Motor neuron (in vitro differentiated cells): Measurements from ENCODE around the gene CCDC12. TPM values are rescaled to one million over a fixed set of nuclear protein-coding genes. Genes with fewer than 3 reads are reported as not detected.
A peak's percentile ranks its signal among the peaks of the same experiment; 100 is the strongest.

Source experiments
- ATAC-seq, 8 experiments: fragments of 200-7000 bp; cut with Tn5 transposase; replicated peaks in 6 of 8; 2 replicates each; pipeline ENCODE4 v1.8.0; 2021; ENCODE audit warnings: mild to moderate bottlenecking in 8 of 8, moderate library complexity in 8 of 8
- H3K27ac ChIP-seq, 2 donors: fragments of 250-450 bp; sonication (Bioruptor Pico); 2 replicates each; pipeline ENCODE4 v1.9.0; 2021; ENCODE audit warnings: antibody characterized with exemption in 2 of 2, mild to moderate bottlenecking in 2 of 2, moderate library complexity in 1 of 2
- H3K4me1 ChIP-seq, 2 donors: fragments of 250-450 bp; sonication (Bioruptor Pico); replicated peaks in 1 of 2; 2 replicates each; pipeline ENCODE4 v1.6.1; 2021; ENCODE audit warnings: antibody characterized with exemption in 2 of 2, mild to moderate bottlenecking in 2 of 2, moderate library complexity in 1 of 2
- H3K4me3 ChIP-seq, 5 donors: fragments of 250-450 bp; sonication (Bioruptor Pico); 2 replicates each; pipeline ENCODE4 v1.9.0; 2021; ENCODE audit warnings: antibody characterized with exemption in 5 of 5, mild to moderate bottlenecking in 5 of 5, moderate library complexity in 4 of 5
- WGBS, 10 experiments: fragments of 450-650 bp; shearing (Covaris generic); methylation state at CpG; one replicate each; pipeline ENCODE4 v1.0.0; 2022; 5-methylcytosine and 5-hydroxymethylcytosine counted together
- in situ Hi-C, 9 experiments: fragments of 400-800 bp; cut with MboI; loops; one replicate each; pipeline ENCODE4 v1.15.0; 2021; ENCODE audit warnings: low sequenced_read_pairs in 9 of 9, low pct_unique_long_range_greater_than_20kb in 2 of 9; ENCODE audit not compliant: unreplicated experiment in 9 of 9
- total RNA-seq, 8 experiments: library from RNA; unstranded; fragments of 300-600 nt; gene quantifications; 2 replicates each; pipeline versions ENCODE4 v1.2.3 to v1.2.4, GENCODE V29; 2022

The CCDC12 gene
- 10 to 100 TPM; 47.1 to 65.4 (median 53.0) TPM for total RNA-seq

- in situ Hi-C loops: no loop called here
- WGBS, 10 experiments: 0 to 1% (median 0%) methylated on average over 5 to 29 of the region's 64 CpGs; no CpG with 5 or more reads in 4 of the 10 experiments
These were observed at the start of gene CCDC12 for GRCh38 chr3:46976326-46977190. TSS of gene CCDC12 (minus strand) at chr3:46976745. CDS start at chr3:46976732, 13 bp downstream.

GRCh38 chr3:47024932-47025331 is 48.4 kb upstream of the CCDC12 start:
- in situ Hi-C loops: no loop called here
- H3K4me3 ChIP-seq: no peak overlapping the region
- no peaks in the 10 kb centered on the region for H3K4me1 ChIP-seq
- no peak overlapping the region for H3K27ac ChIP-seq
- peak in 2 of 8 experiments; percentile 29 to 33 for ATAC-seq

More at GRCh38 chr3:46976326-46977190, at the start of gene CCDC12:
- peaks cover 9 to 21% of the 10 kb centered on the region in 2 donors for H3K4me1 ChIP-seq
- peak within 1 kb of the TSS; percentile 74 to 91 (median 82) for H3K4me3 ChIP-seq
- peak within 1 kb of the TSS; percentile 99 for H3K27ac ChIP-seq
- ATAC-seq: peak; percentile 76 to 88 (median 84)

DNA sequence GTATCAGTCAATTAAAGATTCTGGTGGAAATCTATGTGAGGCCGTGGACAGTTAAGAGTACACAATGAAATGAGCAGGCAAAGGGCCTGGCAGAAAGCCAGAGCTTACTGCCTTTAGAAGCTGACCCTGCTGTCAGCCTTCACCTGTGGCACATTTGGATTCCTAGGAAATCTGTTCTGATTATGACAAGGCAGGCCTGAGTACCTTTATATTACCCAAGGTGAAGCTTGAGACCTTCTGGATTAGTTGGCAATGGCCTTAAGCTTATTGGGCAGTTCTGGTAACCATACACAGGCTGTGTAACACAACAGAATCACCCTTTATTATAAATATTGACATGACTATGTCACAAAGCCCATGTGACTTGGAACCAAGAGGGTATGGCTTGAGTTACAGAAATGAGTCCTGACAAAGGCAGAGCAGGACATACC is 46.1 kb upstream of the CCDC12 start:
- Histone ChIP-seq H3K4me1 (no peaks in the 10 kb centered on the region), H3K27ac (no peak overlapping the region), H3K4me3 (no peak overlapping the region)
- in situ Hi-C loops: no loop called here
- ATAC-seq: peak in 4 of 8 experiments; percentile 18 to 74 (median 51)
- 20 to 100% (median 83%) methylated on average over 1 of the region's 1 CpG; no CpG with 5 or more reads in 3 of the 10 experiments for WGBS, 10 experiments

- in situ Hi-C loops: no loop called here
- WGBS, 10 experiments: 80 to 100% (median 98%) methylated on average over 1 to 4 of the region's 4 CpGs; no CpG with 5 or more reads in 4 of the 10 experiments
- no peak overlapping the region for H3K27ac ChIP-seq
- H3K4me3 ChIP-seq: no peak overlapping the region
- no peak for ATAC-seq
- H3K4me1 ChIP-seq: no peaks in the 10 kb centered on the region
These were observed 43.8 kb upstream of the CCDC12 start for GRCh38 chr3:47020311-47020710.

- H3K4me1 ChIP-seq: no peaks in the 10 kb centered on the region
- no peak for ATAC-seq
- no peak overlapping the region for H3K4me3 ChIP-seq
- no peak overlapping the region for H3K27ac ChIP-seq
- in situ Hi-C loops: no loop called here
- WGBS, 10 experiments: 100% methylated on average over 1 of the region's 1 CpG; no CpG with 5 or more reads in 6 of the 10 experiments
These were observed 42.7 kb upstream of the CCDC12 start for GRCh38 chr3:47019201-47019600.

DNA sequence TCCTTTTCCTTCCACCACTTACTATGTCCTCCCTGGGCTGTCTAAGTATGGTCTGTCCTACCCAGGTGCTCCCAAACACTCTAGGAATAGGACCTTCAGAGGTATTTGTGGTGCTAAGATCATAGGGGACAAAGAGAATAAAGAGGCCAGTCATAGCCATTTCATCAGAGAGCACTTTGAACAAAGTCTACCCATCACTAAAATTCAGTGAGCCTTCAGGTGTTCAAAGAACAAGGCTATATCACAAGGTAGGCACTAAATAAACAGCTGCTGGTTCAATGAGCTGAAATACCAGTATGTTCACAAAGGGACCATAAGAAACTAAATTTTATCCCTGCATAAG is 41.7 kb upstream of the CCDC12 start:
- no peak for ATAC-seq
- Histone ChIP-seq H3K4me1 (no peaks in the 10 kb centered on the region), H3K27ac (no peak overlapping the region), H3K4me3 (no peak overlapping the region)
- in situ Hi-C loops: no loop called here

GRCh38 chr3:47017504-47018268 is 41.1 kb upstream of the CCDC12 start:
- no peak for ATAC-seq
- in situ Hi-C loops: no loop called here
- H3K4me1 ChIP-seq: no peaks in the 10 kb centered on the region
- no peak overlapping the region for H3K27ac ChIP-seq
- no peak overlapping the region for H3K4me3 ChIP-seq
- 71 to 100% (median 100%) methylated on average over 1 to 5 of the region's 6 CpGs; no CpG with 5 or more reads in 1 of the 10 experiments for WGBS, 10 experiments

GRCh38 chr3:47016934-47017435 is 40.4 kb upstream of the CCDC12 start:
- Histone ChIP-seq H3K4me1 (no peaks in the 10 kb centered on the region), H3K4me3 (no peak overlapping the region), H3K27ac (no peak overlapping the region)
- ATAC-seq: peak; percentile 32 to 72 (median 50)
- WGBS, 10 experiments: 67 to 100% (median 80%) methylated on average over 1 of the region's 1 CpG; no CpG with 5 or more reads in 7 of the 10 experiments
- in situ Hi-C loops: no loop called here

DNA sequence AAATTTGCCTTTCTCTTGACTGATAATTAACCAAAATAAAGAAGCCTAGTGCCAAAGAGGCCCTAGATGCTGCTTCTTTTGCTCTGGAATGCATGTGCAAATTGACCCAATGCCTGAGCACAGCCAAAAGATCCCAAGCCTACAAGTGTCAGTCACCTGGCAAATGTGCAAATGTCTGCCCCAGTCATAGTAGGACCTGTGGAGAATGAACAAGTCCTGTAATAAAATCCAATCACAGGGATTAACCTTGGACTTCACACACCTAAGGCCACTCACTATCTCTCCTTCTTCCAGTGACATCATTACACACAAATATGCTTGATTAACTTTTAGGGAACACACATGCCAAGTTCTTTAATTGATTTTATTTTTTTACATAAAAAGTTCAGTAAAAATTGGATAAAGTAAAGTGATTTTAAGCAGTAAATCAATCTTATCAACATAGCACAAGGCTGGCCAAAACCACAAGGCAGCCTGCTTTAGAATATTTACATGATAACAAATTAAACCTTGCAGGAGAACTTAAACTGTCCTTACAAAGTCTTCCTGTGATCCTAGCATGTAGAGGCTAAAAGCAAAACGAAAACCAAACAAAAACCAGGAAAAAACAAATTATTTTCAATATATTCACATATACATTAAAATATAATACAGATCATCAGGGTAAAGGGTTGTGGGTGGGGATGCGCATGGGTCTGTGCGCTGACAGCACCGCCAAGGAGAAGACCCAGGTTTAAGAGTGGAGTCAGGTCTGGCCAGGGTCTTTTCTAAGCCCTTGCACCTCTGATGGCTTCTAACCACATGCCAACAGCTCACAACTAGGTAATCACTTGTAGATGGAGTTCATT is 39.8 kb upstream of the CCDC12 start:
- in situ Hi-C loops: no loop called here
- ATAC-seq: no peak
- 50 to 83% (median 75%) methylated on average over 1 to 4 of the region's 4 CpGs; no CpG with 5 or more reads in 2 of the 10 experiments for WGBS, 10 experiments
- Histone ChIP-seq H3K4me1 (no peaks in the 10 kb centered on the region), H3K4me3 (no peak overlapping the region), H3K27ac (no peak overlapping the region)

GRCh38 chr3:47015151-47015550 is 38.6 kb upstream of the CCDC12 start:
- H3K27ac ChIP-seq: no peak overlapping the region
- in situ Hi-C loops: no loop called here

GRCh38 chr3:47014036-47014435 is 37.5 kb upstream of the CCDC12 start:
- ATAC-seq: no peak
- no peak overlapping the region for H3K4me3 ChIP-seq
- H3K4me1 ChIP-seq: peaks cover 3 to 7% of the 10 kb centered on the region in 2 donors
- H3K27ac ChIP-seq: no peak overlapping the region
- in situ Hi-C loops: no loop called here

More at GRCh38 chr3:47015151-47015550, 38.6 kb upstream of the CCDC12 start:
- no peak overlapping the region for H3K4me3 ChIP-seq
- peaks cover 0 to 1% of the 10 kb centered on the region in 2 donors for H3K4me1 ChIP-seq
- ATAC-seq: no peak

DNA sequence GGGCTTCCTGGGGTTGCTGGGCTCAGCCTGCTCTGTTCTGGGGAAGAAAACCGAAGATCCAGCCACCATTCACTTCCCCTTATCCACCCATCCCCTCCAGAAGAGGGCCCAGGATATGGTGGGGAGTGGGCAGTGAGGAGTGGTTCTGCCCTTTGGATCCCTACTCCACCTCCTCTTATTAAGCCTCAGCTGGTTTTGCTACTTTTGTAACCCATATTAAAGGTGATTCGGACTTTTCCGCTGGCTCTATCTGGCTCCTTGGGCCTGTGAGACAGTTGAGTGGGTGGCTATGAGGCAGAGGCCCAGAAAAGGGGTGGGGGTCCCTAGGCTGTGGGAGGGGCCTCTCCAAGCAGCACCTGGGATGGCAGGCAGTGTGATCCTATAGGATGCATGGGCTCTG is 36.7 kb upstream of the CCDC12 start:
- in situ Hi-C loops: no loop called here
- Histone ChIP-seq H3K4me1 (peaks cover 7% of the 10 kb centered on the region in 2 donors), H3K4me3 (no peak overlapping the region), H3K27ac (no peak overlapping the region)
- ATAC-seq: no peak
- 86 to 92% methylated on average over 1 to 2 of the region's 3 CpGs; no CpG with 5 or more reads in 8 of the 10 experiments for WGBS, 10 experiments
